Astrocyte (in vitro differentiated cells and primary cell): ENCODE data around the gene CYYR1. TPM values are rescaled to one million over a fixed set of nuclear protein-coding genes. Genes with fewer than 3 reads are reported as not detected.

Source experiments
- DNase-seq: peaks from one replicate; pipeline ENCODE4 v3.0.0-alpha.2; 2010; ENCODE audit warnings: low read depth
- FAIRE-seq: peaks from 2 replicates; lab custom pipeline; 2011; peaks lifted over from hg19 to GRCh38; lab: Jason Lieb, UNC
- H2AFZ ChIP-seq: 2 replicates; pipeline ENCODE4 v1.6.0; 2012; ENCODE audit warnings: low read depth, low read length, inconsistent platforms
- H3K27ac ChIP-seq: 2 replicates; pipeline ENCODE4 v1.5.1; 2011; ENCODE audit warnings: low read depth, low read length, inconsistent platforms
- H3K27me3 ChIP-seq: 2 replicates; pipeline ENCODE4 v1.6.0; 2011; ENCODE audit warnings: low read length, inconsistent platforms; ENCODE audit not compliant: insufficient read depth
- H3K36me3 ChIP-seq: 2 replicates; pipeline ENCODE4 v1.5.1; 2011; ENCODE audit warnings: low read length, inconsistent platforms; ENCODE audit not compliant: insufficient read depth
- H3K4me1 ChIP-seq: 2 replicates; pipeline ENCODE4 v1.5.1; 2011; ENCODE audit warnings: low read length, inconsistent platforms; ENCODE audit not compliant: insufficient read depth
- H3K4me2 ChIP-seq: 2 replicates; pipeline ENCODE4 v1.6.0; 2012; ENCODE audit warnings: low read length, inconsistent platforms
- H3K4me3 ChIP-seq: 2 replicates; pipeline ENCODE4 v1.5.1; 2011; ENCODE audit warnings: low read depth, mild to moderate bottlenecking, low read length, inconsistent platforms; ENCODE audit not compliant: insufficient read depth
- H3K79me2 ChIP-seq: 2 replicates; pipeline ENCODE4 v1.6.0; 2012; ENCODE audit warnings: mild to moderate bottlenecking, low read length, inconsistent platforms; ENCODE audit not compliant: insufficient read depth
- H3K9ac ChIP-seq: 2 replicates; pipeline ENCODE4 v1.6.0; 2012; ENCODE audit warnings: mild to moderate bottlenecking, low read length, inconsistent platforms
- H3K9me3 ChIP-seq: 2 replicates; pipeline ENCODE4 v1.5.1; 2012; ENCODE audit warnings: low read depth, mild to moderate bottlenecking, low read length, inconsistent platforms; ENCODE audit not compliant: insufficient read depth
- H4K20me1 ChIP-seq: 2 replicates; pipeline ENCODE4 v1.6.0; 2012; ENCODE audit warnings: low read length, inconsistent platforms; ENCODE audit not compliant: insufficient read depth
- H3K27ac Mint-ChIP-seq: one replicate; pipeline ENCODE4 v1.8.0; 2021; ENCODE audit warnings: mild to moderate bottlenecking, mixed read lengths; ENCODE audit not compliant: unreplicated experiment
- H3K27me3 Mint-ChIP-seq: one replicate; pipeline ENCODE4 v1.8.0; 2021; ENCODE audit warnings: low read depth, mixed read lengths; ENCODE audit not compliant: unreplicated experiment
- H3K36me3 Mint-ChIP-seq: one replicate; pipeline ENCODE4 v1.8.0; 2021; ENCODE audit warnings: low read depth, mixed read lengths; ENCODE audit not compliant: unreplicated experiment
- H3K4me1 Mint-ChIP-seq: one replicate; pipeline ENCODE4 v1.8.0; 2021; ENCODE audit warnings: low read depth, mixed read lengths; ENCODE audit not compliant: unreplicated experiment
- H3K4me3 Mint-ChIP-seq: one replicate; pipeline ENCODE4 v1.8.0; 2021; ENCODE audit warnings: mild to moderate bottlenecking, moderate library complexity, mixed read lengths; ENCODE audit not compliant: unreplicated experiment
- H3K9me3 Mint-ChIP-seq: one replicate; pipeline ENCODE4 v1.8.0; 2021; ENCODE audit warnings: mild to moderate bottlenecking, mixed read lengths; ENCODE audit not compliant: unreplicated experiment
- CTCF ChIP-seq: IDR thresholded peaks from 2 replicates; pipeline ENCODE4 v1.5.1; 2011; ENCODE audit warnings: low read depth, mild to moderate bottlenecking, inconsistent platforms, low read length, moderate library complexity; ENCODE audit not compliant: insufficient read depth
- EZH2 ChIP-seq: IDR thresholded peaks from 2 replicates; pipeline ENCODE4 v1.6.1; 2012; ENCODE audit warnings: mild to moderate bottlenecking, low read length, inconsistent platforms; ENCODE audit not compliant: insufficient read depth
- total RNA-seq: library from RNA; stranded (reverse); gene quantifications from 2 replicates; pipeline ENCODE4 v1.2.1, GENCODE V29; 2021

CYYR1 gene
- total RNA-seq, 1 donor from 2014 or later: 4.7 TPM

- Mint-ChIP-seq H3K4me1 (no peaks in the 10 kb centered on the region), H3K36me3 (no peaks in the 10 kb centered on the region), H3K27me3 (no peaks in the 10 kb centered on the region), H3K9me3 (peaks cover 4% of the 10 kb centered on the region), H3K27ac (no peak overlapping the region), H3K4me3 (no peak overlapping the region)
- H2AFZ ChIP-seq: no peak overlapping the region
- no peaks in the 10 kb centered on the region for H3K9me3 ChIP-seq
- TF ChIP-seq EZH2 (no peak), CTCF (no peak)
- no peak overlapping the region for H3K4me2 ChIP-seq
- H3K4me3 ChIP-seq: no peak overlapping the region
- no peaks in the 10 kb centered on the region for H3K79me2 ChIP-seq
- DNase-seq (no peak), FAIRE-seq (no peak)
- H3K27ac ChIP-seq: no peak overlapping the region
- H4K20me1 ChIP-seq: no peaks in the 10 kb centered on the region
- H3K9ac ChIP-seq: no peak overlapping the region
- no peaks in the 10 kb centered on the region for H3K36me3 ChIP-seq
- no peaks in the 10 kb centered on the region for H3K4me1 ChIP-seq
- no peaks in the 10 kb centered on the region for H3K27me3 ChIP-seq
Observed at GRCh38 chr21:26422706-26423105, 150.4 kb downstream of the CYYR1 start.

GRCh38 chr21:26422138-26422537 is 150.9 kb downstream of the CYYR1 start:
- Histone ChIP-seq H4K20me1 (no peaks in the 10 kb centered on the region), H3K9me3 (no peaks in the 10 kb centered on the region), H3K4me3 (no peak overlapping the region), H3K4me1 (no peaks in the 10 kb centered on the region), H3K4me2 (no peak overlapping the region), H3K79me2 (no peaks in the 10 kb centered on the region), H3K27me3 (no peaks in the 10 kb centered on the region), H3K27ac (no peak overlapping the region), H2AFZ (no peak overlapping the region), H3K9ac (no peak overlapping the region), H3K36me3 (no peaks in the 10 kb centered on the region)
- Mint-ChIP-seq H3K27ac (no peak overlapping the region), H3K9me3 (peaks cover 4% of the 10 kb centered on the region), H3K4me3 (no peak overlapping the region), H3K27me3 (no peaks in the 10 kb centered on the region), H3K36me3 (no peaks in the 10 kb centered on the region), H3K4me1 (no peaks in the 10 kb centered on the region)
- DNase-seq: no peak
- no peak for TF ChIP-seq EZH2
- TF ChIP-seq CTCF: no peak
- FAIRE-seq: no peak

GRCh38 chr21:26421724-26422123 is 151.4 kb downstream of the CYYR1 start:
- no peak overlapping the region for H3K27ac Mint-ChIP-seq
- peaks cover 4% of the 10 kb centered on the region for H3K9me3 Mint-ChIP-seq
- no peak for FAIRE-seq

More at GRCh38 chr21:26421724-26422123, 151.4 kb downstream of the CYYR1 start:
- no peak overlapping the region for H3K9ac ChIP-seq
- H3K4me3 ChIP-seq: no peak overlapping the region
- no peaks in the 10 kb centered on the region for H3K4me1 Mint-ChIP-seq
- H3K79me2 ChIP-seq: no peaks in the 10 kb centered on the region
- no peaks in the 10 kb centered on the region for H3K36me3 ChIP-seq
- no peaks in the 10 kb centered on the region for H4K20me1 ChIP-seq
- no peaks in the 10 kb centered on the region for H3K27me3 ChIP-seq
- no peaks in the 10 kb centered on the region for H3K27me3 Mint-ChIP-seq
- no peaks in the 10 kb centered on the region for H3K4me1 ChIP-seq
- no peak overlapping the region for H3K27ac ChIP-seq
- TF ChIP-seq CTCF (no peak), EZH2 (no peak)
- H3K4me3 Mint-ChIP-seq: no peak overlapping the region
- no peaks in the 10 kb centered on the region for H3K9me3 ChIP-seq
- H3K36me3 Mint-ChIP-seq: no peaks in the 10 kb centered on the region
- H3K4me2 ChIP-seq: no peak overlapping the region
- H2AFZ ChIP-seq: no peak overlapping the region
- DNase-seq: no peak
